Vagina (tissue), 2 donors: Measurements from ENCODE around the gene RCOR3. TPM values are rescaled to one million over a fixed set of nuclear protein-coding genes. Genes with fewer than 3 reads are reported as not detected.
"Not testable (repeated sequence)": the region's sequence is repeated elsewhere in the genome, so short reads cannot be mapped to it uniquely, and the experiment has no call there.

Source experiments
- DNase-seq, 2 donors: peaks; one replicate each; pipeline ENCODE4 v3.0.0-alpha.2; 2017; ENCODE audit errors: extremely low spot score in 2 of 2
- H3K27ac ChIP-seq: fragments of 200-600 bp; sonication (generic); one replicate; pipeline ENCODE4 v1.5.1; 2019
- H3K27me3 ChIP-seq: fragments of 200-600 bp; sonication (generic); one replicate; pipeline ENCODE4 v1.5.1; 2019
- H3K36me3 ChIP-seq, 2 donors: fragments of 200-600 bp; sonication (generic); one replicate each; pipeline ENCODE4 v1.5.1; 2017 to 2019
- H3K4me1 ChIP-seq: fragments of 200-600 bp; sonication (generic); one replicate; pipeline ENCODE4 v1.5.1; 2019
- H3K4me3 ChIP-seq, 2 donors: fragments of 200-600 bp; sonication (generic); 1 replicate in 1 of 2; 2 replicates in 1 of 2; pipeline ENCODE4 v1.5.1; 2016 to 2019
- H3K9me3 ChIP-seq: fragments of 200-600 bp; sonication (generic); one replicate; pipeline ENCODE4 v1.5.1; 2019
- CTCF ChIP-seq, 3 experiments: fragments of 450-650 bp in 2 of 3; fragments of 200-600 bp in 1 of 3; sonication (generic) in 1 of 3; IDR thresholded peaks; one replicate each; pipeline ENCODE4 v1.5.1; 2017 to 2019; ENCODE audit warnings: antibody characterized with exemption in 3 of 3, mild to moderate bottlenecking in 2 of 3, moderate library complexity in 2 of 3
- POLR2A ChIP-seq, 2 donors: fragments of 450-650 bp; IDR thresholded peaks; one replicate each; pipeline ENCODE4 v1.6.1; 2017; ENCODE audit warnings: antibody characterized with exemption in 2 of 2, mild to moderate bottlenecking in 2 of 2, moderate library complexity in 2 of 2
- POLR2AphosphoS5 ChIP-seq, 2 donors: sonication (generic); formaldehyde crosslinking; IDR thresholded peaks; one replicate each; pipeline ENCODE4 v1.9.0; 2017; ENCODE audit warnings: antibody characterized with exemption in 2 of 2, mild to moderate bottlenecking in 2 of 2, low read depth in 1 of 2; ENCODE audit not compliant: insufficient read depth in 1 of 2
- intact Hi-C: fragments of 100-400 bp; cut with DNase I; formaldehyde crosslinking; loops from one replicate; pipeline ENCODE4 v1.15.1; 2023
- total RNA-seq: library from RNA; depleted of rRNA; stranded (reverse); fragments of >200 nt; gene quantifications from one replicate; pipeline ENCODE4 v1.2.3, GENCODE V29; 2016

RCOR3 gene
- total RNA-seq, 1 donor from 2014 or later: 58.4 TPM

DNA sequence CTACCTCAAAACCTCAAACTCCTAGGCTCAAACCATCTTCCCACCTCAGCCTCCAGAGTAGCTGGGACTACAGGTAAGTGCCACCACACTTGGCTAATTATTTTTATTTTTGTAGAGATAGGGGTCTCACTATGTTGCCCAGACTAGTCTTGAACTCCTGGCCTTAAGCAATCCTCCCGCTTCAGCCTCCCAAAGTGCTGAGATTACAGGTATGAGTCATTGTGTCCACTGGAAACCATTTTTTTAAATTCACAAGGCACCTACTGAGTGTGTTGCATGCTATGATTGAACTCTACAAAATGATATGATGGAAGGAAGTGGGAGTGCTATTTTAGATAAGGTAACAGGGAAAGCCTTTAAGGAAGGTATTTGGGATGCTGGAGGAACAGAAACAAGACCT, 41.8 kb upstream of the RCOR3 start:
- H3K9me3 ChIP-seq: no peaks in the 10 kb centered on the region
- TF ChIP-seq POLR2A (IDR thresholded peaks at IDR 0.05): no peak
- no peak for DNase-seq

DNA sequence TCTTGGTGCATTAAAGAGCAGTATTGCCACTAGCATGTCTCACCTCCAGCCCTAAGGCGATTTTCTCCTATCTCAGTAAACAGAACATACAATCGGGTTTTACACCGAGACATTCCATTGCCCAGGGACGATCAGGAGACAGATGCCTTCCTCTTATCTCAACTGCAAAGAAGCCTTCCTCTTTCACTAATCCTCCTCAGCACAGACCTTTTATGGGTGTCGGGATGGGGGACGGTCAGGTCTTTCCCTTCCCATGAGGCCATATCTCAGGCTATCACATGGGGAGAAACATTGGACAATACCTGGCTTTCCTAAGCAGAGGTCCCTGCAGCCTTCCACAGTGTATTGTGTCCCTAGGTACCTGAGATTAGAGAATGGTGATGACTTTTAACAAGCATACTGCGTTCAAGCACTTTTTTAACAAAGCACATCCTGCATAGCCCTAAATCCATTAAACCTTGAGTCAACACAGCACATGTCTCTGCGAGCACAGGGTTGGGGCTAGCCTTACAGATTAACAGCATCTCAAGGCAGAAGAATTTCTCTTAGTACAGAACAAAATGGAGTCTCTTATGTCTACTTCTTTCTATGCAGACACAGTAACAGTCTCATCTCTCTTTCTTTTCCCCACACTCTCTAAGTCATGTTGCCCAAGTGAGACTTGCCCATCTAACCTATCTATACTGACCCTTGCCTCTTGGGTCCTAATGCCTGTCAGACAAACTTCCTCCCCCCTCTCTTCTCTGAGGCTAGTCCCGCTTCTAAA, 36.5 kb upstream of the RCOR3 start:
- H3K27me3 ChIP-seq, H3K4me3 ChIP-seq, intact Hi-C loops, H3K9me3 ChIP-seq, H3K4me1 ChIP-seq, DNase-seq, H3K36me3 ChIP-seq, H3K27ac ChIP-seq: not testable (repeated sequence)

More for the DNA sequence above, 41.8 kb upstream of the RCOR3 start:
- Histone ChIP-seq H3K27ac (no peak overlapping the region), H3K4me1 (no peaks in the 10 kb centered on the region), H3K4me3 (no peak overlapping the region), H3K36me3 (no peaks in the 10 kb centered on the region), H3K27me3 (no peaks in the 10 kb centered on the region)
- intact Hi-C loops: no loop called here

- H3K9me3 ChIP-seq, H3K36me3 ChIP-seq, H3K27ac ChIP-seq, H3K4me3 ChIP-seq, H3K27me3 ChIP-seq, DNase-seq, intact Hi-C loops, H3K4me1 ChIP-seq: not testable (repeated sequence)
These were observed 30.4 kb upstream of the RCOR3 start for GRCh38 chr1:211228573-211229364.

- H3K27ac ChIP-seq: no peak overlapping the region
- TF ChIP-seq POLR2AphosphoS5 (IDR thresholded peaks at IDR 0.05; ENCODE audit: insufficient read depth in 1 of 2, low read depth in 1 of 2) (no peak), POLR2A (IDR thresholded peaks at IDR 0.05) (no peak), CTCF (IDR thresholded peaks at IDR 0.05) (no peak)
- no peak for DNase-seq
These were observed 29.8 kb upstream of the RCOR3 start for GRCh38 chr1:211229365-211229759.

DNA sequence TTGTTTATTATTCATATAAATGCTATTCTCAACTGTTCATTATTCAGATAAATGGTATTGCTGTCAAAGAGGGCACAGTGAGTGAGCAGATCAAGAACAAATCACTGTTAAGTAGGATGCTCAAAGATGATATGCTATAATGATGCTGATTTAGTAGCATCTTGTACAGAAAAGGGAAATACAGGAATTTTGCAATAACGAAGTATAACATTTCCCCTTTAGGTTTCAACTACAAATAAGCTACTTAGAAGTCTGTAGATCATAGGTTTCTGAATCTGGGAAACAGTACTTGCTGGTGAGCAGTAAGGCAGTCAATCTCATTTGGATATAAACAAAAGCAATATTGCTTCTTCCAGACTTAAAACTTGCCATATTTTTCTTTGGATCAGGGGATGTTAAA, 27.3 kb upstream of the RCOR3 start:
- Histone ChIP-seq H3K27ac (no peak overlapping the region), H3K36me3 (no peaks in the 10 kb centered on the region), H3K4me1 (no peaks in the 10 kb centered on the region), H3K9me3 (no peaks in the 10 kb centered on the region), H3K27me3 (no peaks in the 10 kb centered on the region), H3K4me3 (no peak overlapping the region)
- intact Hi-C loops: no loop called here
- TF ChIP-seq POLR2AphosphoS5 (IDR thresholded peaks at IDR 0.05; ENCODE audit: insufficient read depth in 1 of 2, low read depth in 1 of 2) (no peak), CTCF (IDR thresholded peaks at IDR 0.05) (no peak), POLR2A (IDR thresholded peaks at IDR 0.05) (no peak)
- DNase-seq: no peak

More at GRCh38 chr1:211229365-211229759, 29.8 kb upstream of the RCOR3 start:
- intact Hi-C loops: no loop called here
- Histone ChIP-seq H3K4me1 (no peaks in the 10 kb centered on the region), H3K4me3 (no peak overlapping the region), H3K36me3 (no peaks in the 10 kb centered on the region), H3K27me3 (no peaks in the 10 kb centered on the region), H3K9me3 (no peaks in the 10 kb centered on the region)

DNA sequence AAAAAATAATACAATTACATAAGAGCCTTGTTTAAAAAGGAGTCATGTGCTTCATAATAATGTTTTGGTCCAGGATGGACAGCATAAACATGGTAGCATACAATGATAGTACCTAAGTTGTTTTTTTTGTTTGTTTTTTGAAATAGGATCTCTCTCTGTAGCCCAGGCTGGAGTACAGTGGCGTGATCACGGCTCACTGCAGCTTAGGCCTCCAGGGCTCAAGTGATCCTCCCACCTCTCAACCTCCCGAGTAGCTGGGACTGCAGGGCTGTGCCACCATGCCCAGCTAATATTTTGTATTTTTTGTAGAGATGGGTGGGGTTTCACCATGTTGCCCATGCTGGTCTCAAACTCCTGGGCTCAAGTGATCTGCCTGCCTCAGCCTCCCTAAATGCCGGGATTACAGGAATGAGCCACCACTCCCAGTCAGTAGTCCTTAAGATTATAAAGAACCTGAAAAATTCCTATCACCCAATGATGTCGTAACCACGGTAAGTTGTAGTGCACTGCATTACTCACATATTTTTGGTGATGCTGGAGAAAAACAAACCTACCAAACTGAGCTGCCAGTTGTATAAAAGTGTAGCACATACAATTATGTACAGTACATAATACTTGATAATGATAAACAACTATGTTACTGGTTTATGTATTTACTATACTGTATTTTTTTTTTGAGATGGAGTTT, 22.4 kb upstream of the RCOR3 start:
- no peaks in the 10 kb centered on the region for H3K36me3 ChIP-seq
- no peaks in the 10 kb centered on the region for H3K9me3 ChIP-seq
- no peaks in the 10 kb centered on the region for H3K4me1 ChIP-seq
- TF ChIP-seq POLR2AphosphoS5 (IDR thresholded peaks at IDR 0.05; ENCODE audit: insufficient read depth in 1 of 2, low read depth in 1 of 2): no peak
- TF ChIP-seq POLR2A (IDR thresholded peaks at IDR 0.05): no peak
- TF ChIP-seq CTCF (IDR thresholded peaks at IDR 0.05): no peak
- H3K4me3 ChIP-seq: no peak overlapping the region
- intact Hi-C loops: no loop called here
- DNase-seq: no peak
- H3K27me3 ChIP-seq: no peaks in the 10 kb centered on the region
- no peak overlapping the region for H3K27ac ChIP-seq
